Head of caudate nucleus (tissue), 42 donors: ENCODE measurements around the gene TRIML2.

Source experiments
- DNase-seq, 42 donors: peaks; one replicate each; pipeline versions ENCODE4 v3.0.0 to v3.0.0-alpha.2; 2020 to 2021; ENCODE audit warnings: mixed read lengths in 7 of 42
- intact Hi-C: fragments of 100-400 bp; cut with DNase I; formaldehyde crosslinking; loops from one replicate; pipeline ENCODE4 v1.15.0; 2022

Gene TRIML2

GRCh38 chr4:188109157-188109755 lies at the start of gene TRIML2:
TRIML2 (minus strand) TSS chr4:188109603; CDS start chr4:188105368, 4,235 bp downstream.
- no peak for DNase-seq
- intact Hi-C loops: no loop called here

DNA sequence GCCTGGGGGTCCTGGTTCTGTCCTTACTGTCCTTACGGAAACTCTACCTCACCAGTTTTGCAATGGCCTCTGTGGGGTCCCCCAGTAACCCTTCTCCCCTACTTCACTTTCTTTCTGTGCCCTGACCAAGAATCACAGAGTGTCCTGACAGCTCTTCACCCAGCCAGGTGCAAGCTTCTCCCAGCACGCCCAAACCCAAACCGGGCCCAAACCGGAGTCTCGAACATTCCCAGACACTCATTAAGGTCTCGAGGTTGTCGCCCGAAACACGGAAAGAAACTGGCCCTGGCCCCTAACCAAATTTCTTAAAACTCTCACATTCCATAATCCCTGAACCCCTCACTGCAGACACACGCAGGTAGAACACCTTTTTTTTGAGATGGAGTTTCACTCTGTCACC lies 48.9 kb upstream of the TRIML2 start:
- no peak for DNase-seq
- intact Hi-C loops: no loop called here

DNA sequence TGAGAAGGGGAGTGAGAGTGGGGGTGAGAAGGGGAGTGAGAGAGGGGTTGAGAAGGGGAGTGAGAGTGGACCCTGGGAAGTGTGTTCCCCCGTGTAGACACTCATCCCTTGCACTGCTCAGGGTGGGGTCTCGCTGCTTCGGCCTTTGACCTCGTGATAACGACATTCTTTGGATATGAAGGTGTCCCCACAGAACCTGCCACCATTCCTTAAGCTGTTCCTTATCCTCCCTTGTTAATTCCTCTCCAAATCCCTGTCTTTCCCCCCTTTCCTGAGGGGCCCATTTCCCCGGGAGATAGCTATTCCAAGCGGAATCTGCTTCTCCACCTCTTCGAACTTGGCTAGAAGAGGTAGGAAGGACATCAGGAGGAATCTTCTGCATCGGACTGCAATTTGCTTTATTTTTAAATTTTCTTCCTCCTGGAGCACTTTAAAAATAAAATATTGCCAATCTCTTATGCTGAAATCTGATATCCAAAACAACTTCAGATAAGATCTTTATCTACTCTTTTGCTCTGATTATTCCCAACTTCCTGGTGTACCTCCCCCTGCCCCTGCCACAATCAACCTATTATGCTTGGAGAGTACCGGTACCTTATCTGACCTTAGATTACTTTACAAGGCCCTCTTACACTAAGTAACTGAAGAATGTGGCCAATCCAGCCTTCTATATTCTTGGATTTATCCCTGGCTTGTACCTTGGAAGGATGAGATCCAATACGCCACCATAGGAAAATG lies 45.4 kb upstream of the TRIML2 start:
- intact Hi-C loops: no loop called here
- DNase-seq: peak in 1 of 42 donors; percentile 17

DNA sequence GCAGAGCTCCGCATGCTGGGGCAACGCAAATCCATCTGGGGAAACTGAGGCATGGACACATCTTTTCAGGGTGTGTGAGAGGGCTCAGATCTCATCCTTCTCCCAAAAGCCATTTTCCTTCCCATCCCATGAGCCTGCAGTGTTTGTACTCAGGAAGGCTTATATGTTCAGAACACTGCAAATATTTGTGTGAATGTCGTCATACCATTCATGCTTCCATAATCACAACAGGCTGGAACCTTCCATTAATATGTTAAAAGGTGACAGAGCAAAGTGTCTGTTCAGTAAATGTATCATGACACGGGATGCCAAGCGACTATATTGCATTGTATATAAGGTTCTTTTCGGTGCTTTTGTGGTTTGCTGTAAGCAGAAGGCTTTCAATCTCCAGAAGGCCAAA lies 38.4 kb upstream of the TRIML2 start:
- DNase-seq: no peak
- intact Hi-C loops: no loop called here

DNA sequence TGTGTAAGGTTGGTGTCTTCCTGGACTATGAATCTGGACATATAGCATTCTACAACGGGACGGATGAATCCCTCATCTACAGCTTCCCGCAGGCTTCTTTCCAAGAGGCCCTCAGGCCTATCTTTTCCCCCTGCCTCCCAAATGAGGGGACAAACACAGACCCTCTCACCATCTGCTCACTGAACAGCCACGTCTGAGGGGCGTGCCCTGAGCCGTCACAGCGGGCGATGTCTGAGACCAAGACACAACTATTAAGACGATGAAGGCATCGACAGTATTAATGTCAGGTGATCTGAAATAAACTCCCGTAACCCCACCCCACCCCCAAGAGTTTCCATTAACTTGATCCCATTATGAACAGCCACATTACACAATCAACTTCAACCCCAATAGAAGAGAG lies 37.8 kb upstream of the TRIML2 start:
- intact Hi-C loops: no loop called here
- no peak for DNase-seq

- intact Hi-C loops: no loop called here
- peak in 1 of 42 donors; percentile 23 for DNase-seq
These were observed 37.2 kb upstream of the TRIML2 start for GRCh38 chr4:188146618-188147017.

DNA sequence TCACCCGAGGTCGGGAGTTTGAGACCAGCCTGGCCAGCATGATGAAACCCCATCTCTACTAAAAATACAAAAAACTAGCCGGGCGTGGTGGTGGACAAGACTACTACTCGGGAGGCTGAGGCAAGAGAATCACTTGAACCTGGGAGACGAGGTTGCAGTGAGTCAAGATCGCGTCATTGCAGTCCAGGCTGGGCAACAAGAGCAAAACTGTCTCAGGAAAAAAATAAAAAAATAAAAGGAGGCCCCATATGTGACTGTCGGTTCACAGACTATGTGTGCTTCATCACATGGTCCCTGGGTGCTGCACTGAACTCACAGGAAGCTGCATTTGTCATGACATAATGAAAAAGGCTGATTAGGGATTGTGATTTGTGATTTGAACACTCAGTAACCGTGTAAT lies 36.2 kb upstream of the TRIML2 start:
- intact Hi-C loops: no loop called here
- DNase-seq: peak in 1 of 42 donors; percentile 22

DNA sequence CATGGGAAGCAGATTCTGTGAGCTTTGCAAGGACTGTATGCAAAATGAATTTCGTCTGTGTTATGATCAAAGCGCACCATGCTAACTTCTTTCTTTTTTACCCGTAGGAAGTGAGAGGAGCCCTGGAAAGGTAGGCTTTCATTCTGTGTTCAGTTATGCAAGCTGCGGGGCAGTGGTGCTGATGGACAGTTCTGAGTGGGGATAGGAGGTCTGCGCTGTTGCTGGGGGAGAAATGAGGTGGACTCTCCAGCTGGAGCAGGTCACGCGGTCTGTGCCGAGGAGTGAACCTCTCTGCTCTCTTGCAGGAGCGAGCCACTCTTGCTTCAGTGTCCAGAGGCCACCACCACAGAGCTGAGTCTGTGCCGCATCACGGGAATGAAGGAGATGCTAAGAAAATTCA lies 34.3 kb upstream of the TRIML2 start:
- intact Hi-C loops: no loop called here

GRCh38 chr4:188139671-188140070 lies 30.3 kb upstream of the TRIML2 start:
- intact Hi-C loops: no loop called here

More for the DNA sequence above, 34.3 kb upstream of the TRIML2 start:
- DNase-seq: peak in 1 of 42 donors; percentile 29

GRCh38 chr4:188139141-188139540 lies 29.7 kb upstream of the TRIML2 start, which contains the start of gene TRIML1:
TRIML1 (plus strand) TSS chr4:188139441; CDS start chr4:188139559, 118 bp downstream.
- intact Hi-C loops: no loop called here
- DNase-seq: peak in 1 of 42 donors; percentile 32

More at GRCh38 chr4:188139671-188140070, 30.3 kb upstream of the TRIML2 start:
- no peak for DNase-seq

DNA sequence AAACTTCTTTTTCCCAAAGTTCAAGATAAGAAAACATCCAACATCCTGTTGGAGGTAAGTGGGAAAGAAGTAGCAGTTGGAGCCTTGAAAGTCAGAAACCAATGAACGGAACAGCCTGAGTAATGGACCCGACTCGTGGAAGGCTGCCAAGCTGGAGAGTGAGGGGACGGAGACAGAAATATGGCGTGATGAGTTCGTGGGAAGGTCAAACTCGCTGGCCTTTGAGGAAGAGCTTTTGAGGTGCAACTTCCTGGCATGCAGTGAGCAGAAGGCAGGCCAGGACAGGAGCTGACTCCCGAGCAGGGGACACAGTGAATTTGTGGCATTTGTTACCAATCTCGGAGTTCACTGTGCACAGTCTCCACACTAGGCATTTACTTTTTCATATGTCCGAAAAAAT lies 28.8 kb upstream of the TRIML2 start:
- intact Hi-C loops: no loop called here
- DNase-seq: peak in 1 of 42 donors; percentile 31

DNA sequence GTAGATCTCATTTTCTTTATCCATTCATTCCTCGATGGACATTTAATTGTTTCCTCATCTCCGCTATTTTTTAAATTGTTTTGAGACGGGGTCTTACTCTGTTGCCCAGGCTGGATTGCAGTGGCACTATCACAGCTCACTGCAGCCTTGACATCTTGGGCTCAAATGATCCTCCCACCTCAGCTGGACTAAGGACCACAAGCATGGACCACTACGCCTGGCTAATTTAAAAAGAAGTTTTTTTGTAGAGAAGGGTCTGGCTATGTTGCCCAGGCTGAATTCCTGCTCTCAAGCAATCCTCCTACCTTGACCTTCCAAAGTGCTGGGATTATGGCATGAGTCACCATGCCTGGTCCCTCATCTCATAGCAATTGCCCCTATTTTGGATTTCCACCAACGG lies 22.8 kb upstream of the TRIML2 start:
- peak in 1 of 42 donors; percentile 25 for DNase-seq
- intact Hi-C loops: no loop called here

- peak in 2 of 42 donors; percentile 14 to 32 for DNase-seq
- intact Hi-C loops: no loop called here
These were observed 21.0 kb upstream of the TRIML2 start for GRCh38 chr4:188130355-188130754.

DNA sequence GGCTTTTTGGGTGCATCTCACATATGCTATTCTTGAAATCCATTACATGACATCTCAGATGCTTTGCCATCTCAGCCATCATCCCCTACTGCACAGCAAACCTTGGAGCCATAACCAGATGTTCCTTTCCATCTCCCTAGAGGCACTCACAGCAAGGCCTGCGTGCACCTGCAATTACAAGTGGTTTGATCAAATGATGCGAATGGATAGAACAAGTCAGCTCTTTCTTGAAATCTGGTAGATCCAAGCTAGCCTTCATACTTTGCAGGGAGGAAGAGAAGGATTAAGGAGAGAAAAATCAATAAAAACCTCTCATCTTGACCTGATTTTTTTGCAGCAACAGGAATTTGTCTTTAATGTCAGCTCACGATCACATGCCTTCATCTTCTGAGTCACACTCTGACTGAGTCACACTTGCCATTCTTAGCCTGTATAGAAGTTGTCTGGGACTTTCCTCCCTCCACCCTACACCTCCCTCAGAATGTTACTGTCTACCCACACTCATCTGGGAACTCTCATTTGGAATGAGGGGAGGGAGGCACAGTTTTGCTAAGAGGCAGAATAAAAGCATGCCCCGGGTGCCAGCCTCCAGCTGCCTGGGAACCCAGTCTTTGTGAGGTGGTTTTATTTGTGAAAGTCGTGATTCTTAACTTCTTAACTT lies 17.9 kb upstream of the TRIML2 start:
- intact Hi-C loops: no loop called here

GRCh38 chr4:188121530-188121929 lies 12.1 kb upstream of the TRIML2 start:
- DNase-seq: no peak
- intact Hi-C loops: no loop called here

More for the DNA sequence above, 17.9 kb upstream of the TRIML2 start:
- peak in 41 of 42 donors; percentile 8 to 91 (median 64) for DNase-seq

- intact Hi-C loops: no loop called here
- DNase-seq: no peak
These were observed 8.4 kb upstream of the TRIML2 start for GRCh38 chr4:188117631-188118324.

- intact Hi-C loops: no loop called here
- DNase-seq: peak in 24 of 42 donors; percentile 8 to 74 (median 30)
These were observed 3.8 kb upstream of the TRIML2 start for GRCh38 chr4:188113156-188113555.

- no peak for DNase-seq
- intact Hi-C loops: no loop called here
These were observed 2.6 kb upstream of the TRIML2 start for GRCh38 chr4:188111955-188112354.

GRCh38 chr4:188110741-188111471 lies 1.5 kb upstream of the TRIML2 start:
- intact Hi-C loops: no loop called here
- DNase-seq: no peak
